ENCODE results near the gene ZNF444.

GRCh38 chr19:56096665-56097064, 44.4 kb upstream of the ZNF444 start:
- TF ChIP-seq POLR2A (IDR thresholded peaks at IDR 0.05): no peak
- no peak for TF ChIP-seq CTCF (IDR thresholded peaks at IDR 0.05)

Data from esophagus squamous epithelium (tissue), 4 donors.